NCI-H2227 treated with DMSO at 0.1 percent for 48 hours (cell line): Measurements from ENCODE around the gene INTS11.

Experiments
- DNase-seq: peaks from one replicate; lab custom pipeline; 2025; lab: John Stamatoyannopoulos, UW

The INTS11 gene

DNA sequence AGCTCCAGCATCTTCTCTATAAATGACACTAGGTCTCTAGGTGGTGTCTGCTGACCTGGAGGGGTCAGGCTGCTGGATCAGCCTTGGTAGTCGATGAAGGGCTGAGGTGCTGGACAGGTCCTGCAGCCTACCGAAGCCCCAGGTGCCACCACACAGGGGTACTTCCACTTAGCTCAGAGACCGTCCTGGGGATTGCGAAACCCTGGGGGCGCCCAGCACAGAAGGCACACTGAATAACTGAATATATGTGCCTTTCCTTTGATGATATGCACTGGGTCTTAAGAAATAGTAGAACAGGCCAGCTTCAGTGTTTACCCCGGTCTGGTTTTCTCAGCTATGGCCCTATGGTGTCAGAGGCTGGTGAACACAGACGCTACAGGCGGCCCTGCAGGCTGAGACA lies 61.7 kb downstream of the INTS11 start:
- DNase-seq = no peak

DNA sequence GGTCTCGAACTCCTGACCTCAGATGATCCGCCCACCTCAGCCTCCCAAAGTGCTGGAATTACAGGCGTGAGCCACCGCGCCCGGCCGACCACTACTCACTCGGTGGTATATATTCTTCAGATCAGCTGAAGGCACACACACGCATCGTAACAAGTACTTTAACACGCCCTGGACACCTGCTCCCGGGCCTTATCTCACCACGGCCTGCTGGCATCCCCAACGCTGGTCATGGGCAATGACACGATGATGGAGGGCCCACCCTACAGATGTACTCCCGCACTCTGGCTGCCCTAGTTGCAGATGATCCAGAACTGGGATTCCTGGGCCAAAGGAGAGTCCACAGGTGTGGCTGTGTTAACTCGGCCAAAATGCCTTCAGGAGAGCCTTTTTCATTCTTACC lies 62.4 kb downstream of the INTS11 start:
- DNase-seq = no peak
